ENCODE results near the gene RNF103. TPM values are rescaled to one million over a fixed set of nuclear protein-coding genes. Genes with fewer than 3 reads are reported as not detected.

Gene RNF103
- total and polyA plus RNA-seq, 2 of the 13 experiments (the other 11 are each of a cell fraction or from before 2014, with no cell fraction given), result 19.8 to 21.1 TPM

- TF ChIP-seq HNF4A (CRISPR knock-in tag; IDR thresholded peaks at IDR 0.05), result peak; percentile 89
- TF ChIP-seq CBFB (CRISPR knock-in tag; IDR thresholded peaks at IDR 0.05), result no peak
- TF ChIP-seq, protein P1, sequence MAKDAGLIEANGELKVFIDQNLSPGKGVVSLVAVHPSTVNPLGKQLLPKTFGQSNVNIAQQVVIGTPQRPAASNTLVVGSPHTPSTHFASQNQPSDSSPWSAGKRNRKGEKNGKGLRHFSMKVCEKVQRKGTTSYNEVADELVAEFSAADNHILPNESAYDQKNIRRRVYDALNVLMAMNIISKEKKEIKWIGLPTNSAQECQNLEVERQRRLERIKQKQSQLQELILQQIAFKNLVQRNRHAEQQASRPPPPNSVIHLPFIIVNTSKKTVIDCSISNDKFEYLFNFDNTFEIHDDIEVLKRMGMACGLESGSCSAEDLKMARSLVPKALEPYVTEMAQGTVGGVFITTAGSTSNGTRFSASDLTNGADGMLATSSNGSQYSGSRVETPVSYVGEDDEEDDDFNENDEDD (CRISPR knock-in tag; IDR thresholded peaks at IDR 0.05; ENCODE audit: borderline replicate concordance), result no peak; the same call in 1 of the 2 replicates
- no peak for TF ChIP-seq ZNF343 (CRISPR knock-in tag; IDR thresholded peaks at IDR 0.05)
- TF ChIP-seq, protein P2, sequence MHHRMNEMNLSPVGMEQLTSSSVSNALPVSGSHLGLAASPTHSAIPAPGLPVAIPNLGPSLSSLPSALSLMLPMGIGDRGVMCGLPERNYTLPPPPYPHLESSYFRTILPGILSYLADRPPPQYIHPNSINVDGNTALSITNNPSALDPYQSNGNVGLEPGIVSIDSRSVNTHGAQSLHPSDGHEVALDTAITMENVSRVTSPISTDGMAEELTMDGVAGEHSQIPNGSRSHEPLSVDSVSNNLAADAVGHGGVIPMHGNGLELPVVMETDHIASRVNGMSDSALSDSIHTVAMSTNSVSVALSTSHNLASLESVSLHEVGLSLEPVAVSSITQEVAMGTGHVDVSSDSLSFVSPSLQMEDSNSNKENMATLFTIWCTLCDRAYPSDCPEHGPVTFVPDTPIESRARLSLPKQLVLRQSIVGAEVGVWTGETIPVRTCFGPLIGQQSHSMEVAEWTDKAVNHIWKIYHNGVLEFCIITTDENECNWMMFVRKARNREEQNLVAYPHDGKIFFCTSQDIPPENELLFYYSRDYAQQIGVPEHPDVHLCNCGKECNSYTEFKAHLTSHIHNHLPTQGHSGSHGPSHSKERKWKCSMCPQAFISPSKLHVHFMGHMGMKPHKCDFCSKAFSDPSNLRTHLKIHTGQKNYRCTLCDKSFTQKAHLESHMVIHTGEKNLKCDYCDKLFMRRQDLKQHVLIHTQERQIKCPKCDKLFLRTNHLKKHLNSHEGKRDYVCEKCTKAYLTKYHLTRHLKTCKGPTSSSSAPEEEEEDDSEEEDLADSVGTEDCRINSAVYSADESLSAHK (CRISPR knock-in tag; IDR thresholded peaks at IDR 0.05; ENCODE audit: borderline replicate concordance), result no peak
- no peak for TF ChIP-seq ZNF235 (CRISPR knock-in tag; IDR thresholded peaks at IDR 0.05; ENCODE audit: borderline replicate concordance)
- TF ChIP-seq PBX3 (CRISPR knock-in tag; IDR thresholded peaks at IDR 0.05; ENCODE audit: borderline replicate concordance), result no peak
- no peak for TF ChIP-seq ZBTB21 (CRISPR knock-in tag; IDR thresholded peaks at IDR 0.05)
- no peak for TF ChIP-seq KDM5A (IDR thresholded peaks at IDR 0.05; ENCODE audit: borderline replicate concordance, low read length)
- no peak for TF ChIP-seq ZNF281 (CRISPR knock-in tag; IDR thresholded peaks at IDR 0.05; ENCODE audit: borderline replicate concordance)
- no peak; the same call in 1 of the 2 replicates for TF ChIP-seq POLR2AphosphoS5 (IDR thresholded peaks at IDR 0.05; ENCODE audit: low read depth, low read length)
- no peak for TF ChIP-seq ZFP41 (CRISPR knock-in tag; IDR thresholded peaks at IDR 0.05; ENCODE audit: borderline replicate concordance)
- no peak for TF ChIP-seq FOXK1 (CRISPR knock-in tag; IDR thresholded peaks at IDR 0.05; ENCODE audit: borderline replicate concordance, low read depth)
- TF ChIP-seq CEBPG (CRISPR knock-in tag; IDR thresholded peaks at IDR 0.05), result peak; percentile 87
- no peak for TF ChIP-seq SRSF1 (optimal IDR thresholded peaks at IDR 0.05; ENCODE audit: low read depth, low read length)
- TF ChIP-seq, protein P3, sequence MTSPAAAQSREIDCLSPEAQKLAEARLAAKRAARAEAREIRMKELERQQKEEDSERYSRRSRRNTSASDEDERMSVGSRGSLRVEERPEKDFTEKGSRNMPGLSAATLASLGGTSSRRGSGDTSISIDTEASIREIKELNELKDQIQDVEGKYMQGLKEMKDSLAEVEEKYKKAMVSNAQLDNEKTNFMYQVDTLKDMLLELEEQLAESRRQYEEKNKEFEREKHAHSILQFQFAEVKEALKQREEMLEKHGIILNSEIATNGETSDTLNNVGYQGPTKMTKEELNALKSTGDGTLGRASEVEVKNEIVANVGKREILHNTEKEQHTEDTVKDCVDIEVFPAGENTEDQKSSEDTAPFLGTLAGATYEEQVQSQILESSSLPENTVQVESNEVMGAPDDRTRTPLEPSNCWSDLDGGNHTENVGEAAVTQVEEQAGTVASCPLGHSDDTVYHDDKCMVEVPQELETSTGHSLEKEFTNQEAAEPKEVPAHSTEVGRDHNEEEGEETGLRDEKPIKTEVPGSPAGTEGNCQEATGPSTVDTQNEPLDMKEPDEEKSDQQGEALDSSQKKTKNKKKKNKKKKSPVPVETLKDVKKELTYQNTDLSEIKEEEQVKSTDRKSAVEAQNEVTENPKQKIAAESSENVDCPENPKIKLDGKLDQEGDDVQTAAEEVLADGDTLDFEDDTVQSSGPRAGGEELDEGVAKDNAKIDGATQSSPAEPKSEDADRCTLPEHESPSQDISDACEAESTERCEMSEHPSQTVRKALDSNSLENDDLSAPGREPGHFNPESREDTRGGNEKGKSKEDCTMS (CRISPR knock-in tag; conservative IDR thresholded peaks at IDR 0.05), result no peak
- no peak for TF ChIP-seq ZIK1 (CRISPR knock-in tag; IDR thresholded peaks at IDR 0.05; ENCODE audit: borderline replicate concordance, low read depth)
Observed at GRCh38 chr2:86649119-86649947, 25.7 kb upstream of the RNF103 start (continued).

All from HepG2 (cell line).